IPS-18c (cell line): ENCODE data around the gene FAM83B.

Experiments
- H3K4me3 ChIP-seq: 2 replicates; pipeline ENCODE4 v1.7.0; 2013; ENCODE audit warnings: low read depth, mild to moderate bottlenecking, low read length, moderate library complexity; ENCODE audit not compliant: insufficient read depth
- H3K9me3 ChIP-seq: one replicate; pipeline ENCODE4 v1.6.1; 2013; ENCODE audit warnings: mild to moderate bottlenecking, low read length, moderate library complexity; ENCODE audit not compliant: control insufficient read depth, insufficient read depth

FAM83B gene

GRCh38 chr6:54988576-54988975 is 142.0 kb downstream of the FAM83B start:
- H3K9me3 ChIP-seq: no peaks in the 10 kb centered on the region
- no peak overlapping the region for H3K4me3 ChIP-seq

GRCh38 chr6:54990001-54990400 is 143.4 kb downstream of the FAM83B start:
- no peak overlapping the region for H3K4me3 ChIP-seq

More at GRCh38 chr6:54990001-54990400, 143.4 kb downstream of the FAM83B start:
- H3K9me3 ChIP-seq: no peaks in the 10 kb centered on the region
